ENCODE measurements around the gene ALS2.

Gene ALS2

DNA sequence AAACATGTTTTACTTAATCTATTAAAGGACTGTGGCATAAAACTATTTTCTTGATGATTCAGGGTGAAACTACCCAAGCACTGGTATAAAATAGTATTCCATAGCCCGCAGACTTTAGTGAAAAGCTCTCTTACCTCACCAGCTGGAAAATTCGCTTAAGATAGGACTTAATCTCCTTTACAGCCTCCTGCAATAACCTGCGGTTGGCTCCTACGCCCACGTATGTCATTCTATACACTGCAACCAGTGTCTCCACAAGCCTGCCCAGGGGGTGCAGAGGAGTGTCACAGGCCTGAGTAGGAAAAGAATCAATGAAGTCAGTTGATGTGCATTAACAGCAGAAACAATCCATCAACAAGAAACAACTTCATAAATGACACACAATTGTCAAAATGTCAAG is 71.0 kb downstream of the ALS2 start:
- peaks cover 5% of the 10 kb centered on the region for H3K4me1 ChIP-seq (ENCODE audit: insufficient read depth, low read length)
- peaks cover 59% of the 10 kb centered on the region for H3K36me3 ChIP-seq (ENCODE audit: insufficient read depth, low read length)
- no peak overlapping the region for H2AFZ ChIP-seq (ENCODE audit: low read depth, low read length)
- H3K9me3 ChIP-seq (ENCODE audit: low read length): no peaks in the 10 kb centered on the region
- H3K4me3 ChIP-seq (ENCODE audit: low read length): no peak overlapping the region
- no peaks in the 10 kb centered on the region for H3K27me3 ChIP-seq (ENCODE audit: insufficient read depth, low read length)

GRCh38 chr2:201709049-201709448 is 71.7 kb downstream of the ALS2 start:
- Histone ChIP-seq H3K27me3 (ENCODE audit: insufficient read depth, low read length) (no peaks in the 10 kb centered on the region), H3K4me3 (ENCODE audit: low read length) (no peak overlapping the region), H3K9me3 (ENCODE audit: low read length) (no peaks in the 10 kb centered on the region), H3K36me3 (ENCODE audit: insufficient read depth, low read length) (peaks cover 59% of the 10 kb centered on the region), H2AFZ (ENCODE audit: low read depth, low read length) (no peak overlapping the region), H3K4me1 (ENCODE audit: insufficient read depth, low read length) (peaks cover 5% of the 10 kb centered on the region)

GRCh38 chr2:201707753-201708152 is 73.0 kb downstream of the ALS2 start:
- Histone ChIP-seq H3K4me3 (ENCODE audit: low read length) (no peak overlapping the region), H3K27me3 (ENCODE audit: insufficient read depth, low read length) (no peaks in the 10 kb centered on the region)

GRCh38 chr2:201707142-201707541 is 73.6 kb downstream of the ALS2 start:
- no peaks in the 10 kb centered on the region for H3K27me3 ChIP-seq (ENCODE audit: insufficient read depth, low read length)
- peaks cover 62% of the 10 kb centered on the region for H3K36me3 ChIP-seq (ENCODE audit: insufficient read depth, low read length)
- H3K9me3 ChIP-seq (ENCODE audit: low read length): no peaks in the 10 kb centered on the region
- H2AFZ ChIP-seq (ENCODE audit: low read depth, low read length): no peak overlapping the region
- H3K4me3 ChIP-seq (ENCODE audit: low read length): no peak overlapping the region
- H3K4me1 ChIP-seq (ENCODE audit: insufficient read depth, low read length): no peaks in the 10 kb centered on the region

More at GRCh38 chr2:201707753-201708152, 73.0 kb downstream of the ALS2 start:
- no peak overlapping the region for H2AFZ ChIP-seq (ENCODE audit: low read depth, low read length)
- peaks cover 5% of the 10 kb centered on the region for H3K4me1 ChIP-seq (ENCODE audit: insufficient read depth, low read length)
- H3K9me3 ChIP-seq (ENCODE audit: low read length): no peaks in the 10 kb centered on the region
- peaks cover 57% of the 10 kb centered on the region for H3K36me3 ChIP-seq (ENCODE audit: insufficient read depth, low read length)

GRCh38 chr2:201704536-201704935 is 76.2 kb downstream of the ALS2 start:
- Histone ChIP-seq H3K27me3 (ENCODE audit: insufficient read depth, low read length) (no peaks in the 10 kb centered on the region), H3K36me3 (ENCODE audit: insufficient read depth, low read length) (peaks cover 67% of the 10 kb centered on the region), H3K4me3 (ENCODE audit: low read length) (no peak overlapping the region), H2AFZ (ENCODE audit: low read depth, low read length) (no peak overlapping the region), H3K4me1 (ENCODE audit: insufficient read depth, low read length) (no peaks in the 10 kb centered on the region), H3K9me3 (ENCODE audit: low read length) (no peaks in the 10 kb centered on the region)

DNA sequence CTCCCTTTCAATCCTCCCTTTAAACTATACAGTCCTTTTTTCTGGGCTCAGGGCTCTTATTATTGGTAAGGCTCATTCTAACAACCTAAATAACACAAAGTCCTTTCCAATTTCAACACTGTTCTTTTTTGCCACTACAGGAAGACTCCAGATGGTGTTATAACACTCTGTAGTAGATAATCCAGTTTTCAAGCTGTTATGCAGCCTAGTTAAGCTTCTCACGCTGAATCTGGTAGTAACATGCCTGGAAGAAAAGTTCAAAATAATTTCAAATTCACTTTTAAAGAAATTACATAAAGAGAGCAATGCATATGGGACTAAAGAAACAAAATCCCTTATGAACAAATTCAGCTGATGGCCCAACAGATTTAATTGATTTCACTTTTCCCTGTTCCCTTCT is 79.1 kb downstream of the ALS2 start:
- H3K36me3 ChIP-seq (ENCODE audit: insufficient read depth, low read length): peaks cover 42% of the 10 kb centered on the region
- no peak overlapping the region for H2AFZ ChIP-seq (ENCODE audit: low read depth, low read length)
- no peaks in the 10 kb centered on the region for H3K27me3 ChIP-seq (ENCODE audit: insufficient read depth, low read length)
- H3K9me3 ChIP-seq (ENCODE audit: low read length): no peaks in the 10 kb centered on the region
- H3K4me3 ChIP-seq (ENCODE audit: low read length): no peak overlapping the region
- no peaks in the 10 kb centered on the region for H3K4me1 ChIP-seq (ENCODE audit: insufficient read depth, low read length)

- H3K4me3 ChIP-seq (ENCODE audit: low read length): no peak overlapping the region
- H3K36me3 ChIP-seq (ENCODE audit: insufficient read depth, low read length): peaks cover 30% of the 10 kb centered on the region
- peaks cover 6% of the 10 kb centered on the region for H3K4me1 ChIP-seq (ENCODE audit: insufficient read depth, low read length)
- no peaks in the 10 kb centered on the region for H3K9me3 ChIP-seq (ENCODE audit: low read length)
- no peak overlapping the region for H2AFZ ChIP-seq (ENCODE audit: low read depth, low read length)
- no peaks in the 10 kb centered on the region for H3K27me3 ChIP-seq (ENCODE audit: insufficient read depth, low read length)
These were observed 81.3 kb downstream of the ALS2 start for GRCh38 chr2:201699416-201699815.

DNA sequence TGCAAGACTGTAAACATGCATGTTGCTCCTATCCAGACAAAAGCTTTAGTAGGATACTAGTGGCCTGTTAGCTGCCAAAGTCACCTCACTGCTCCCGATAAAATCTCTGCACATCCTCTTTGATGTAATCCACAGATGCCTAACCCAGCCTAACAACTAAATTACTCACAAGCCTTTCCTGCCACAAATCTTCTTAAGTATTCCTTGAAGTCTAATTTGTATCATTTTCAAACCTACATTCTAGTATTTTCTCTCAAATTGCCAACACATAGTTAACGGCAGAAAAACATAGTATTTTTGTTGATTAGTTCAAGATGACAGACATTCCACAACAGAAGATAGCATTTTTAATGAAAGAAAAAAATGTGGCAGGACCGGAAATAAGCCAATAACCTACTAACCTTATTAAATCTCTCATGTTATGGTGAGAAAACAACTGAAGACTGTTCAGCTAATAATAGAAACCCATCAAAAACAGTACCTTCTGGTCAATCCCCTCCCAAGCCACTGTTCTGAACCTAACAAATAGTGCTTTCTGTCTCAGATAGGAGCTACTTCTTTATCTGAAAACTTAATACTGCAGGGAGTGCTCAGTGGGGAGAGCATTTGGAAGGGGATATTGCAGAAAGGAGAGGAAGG is 82.0 kb downstream of the ALS2 start, which contains the start of gene MPP4:
TSS of gene MPP4 (minus strand) at position 57 of the 639 bp plus-strand sequence. CDS start 4,690 bp downstream, outside the sequence.
- no peaks in the 10 kb centered on the region for H3K27me3 ChIP-seq (ENCODE audit: insufficient read depth, low read length)
- peaks cover 6% of the 10 kb centered on the region for H3K4me1 ChIP-seq (ENCODE audit: insufficient read depth, low read length)
- no peak within 1 kb of the TSS for H3K4me3 ChIP-seq (ENCODE audit: low read length)
- H2AFZ ChIP-seq (ENCODE audit: low read depth, low read length): no peak within 1 kb of the TSS
- peaks cover 23% of the 10 kb centered on the region for H3K36me3 ChIP-seq (ENCODE audit: insufficient read depth, low read length)
- no peaks in the 10 kb centered on the region for H3K9me3 ChIP-seq (ENCODE audit: low read length)

DNA sequence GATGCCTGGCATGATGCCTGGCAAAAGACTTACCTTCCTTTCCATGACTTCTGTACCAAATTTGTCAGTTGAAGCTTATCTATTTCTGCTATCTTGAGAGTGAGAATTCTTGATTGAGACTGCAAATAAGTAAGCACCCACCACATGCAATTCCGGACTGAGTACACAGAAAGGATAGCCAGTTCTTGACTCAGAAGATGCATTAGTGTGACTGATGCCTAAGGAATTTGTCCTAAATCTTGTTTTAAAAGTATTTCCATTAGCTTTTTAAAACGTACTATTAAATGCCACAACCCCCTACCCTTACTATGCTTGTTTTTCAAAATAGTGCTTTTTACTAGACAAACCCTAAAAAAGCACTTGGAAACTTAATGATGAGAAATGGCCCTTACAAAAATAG is 82.8 kb downstream of the ALS2 start:
- Histone ChIP-seq H3K4me3 (ENCODE audit: low read length) (no peak overlapping the region), H3K27me3 (ENCODE audit: insufficient read depth, low read length) (no peaks in the 10 kb centered on the region), H3K9me3 (ENCODE audit: low read length) (no peaks in the 10 kb centered on the region), H2AFZ (ENCODE audit: low read depth, low read length) (no peak overlapping the region), H3K4me1 (ENCODE audit: insufficient read depth, low read length) (peaks cover 6% of the 10 kb centered on the region), H3K36me3 (ENCODE audit: insufficient read depth, low read length) (peaks cover 23% of the 10 kb centered on the region)

DNA sequence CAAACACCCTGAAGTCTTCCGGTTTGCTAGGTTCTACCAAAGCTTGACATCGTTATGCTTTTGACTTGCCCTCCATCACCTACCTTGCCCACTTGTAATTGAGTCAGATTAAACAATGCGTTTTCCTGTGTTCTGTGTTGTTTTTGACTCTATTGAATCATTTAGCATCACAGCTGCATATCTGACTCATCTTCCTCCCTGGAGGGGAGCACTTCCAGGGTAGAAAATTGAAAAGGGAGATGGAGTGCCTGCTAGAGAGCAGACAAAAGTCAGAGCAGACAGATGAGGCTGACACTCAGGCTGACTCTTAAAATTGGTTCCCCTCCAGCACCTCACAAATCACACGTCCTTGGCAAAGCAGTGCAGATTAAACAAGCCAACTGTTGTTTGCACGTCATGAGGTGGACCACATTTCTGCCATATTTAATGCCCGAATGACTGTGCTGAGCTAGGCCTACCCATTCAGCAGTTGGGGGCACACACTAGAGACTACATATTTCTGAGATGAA is 84.5 kb downstream of the ALS2 start:
- H3K4me3 ChIP-seq (ENCODE audit: low read length): no peak overlapping the region
- H3K9me3 ChIP-seq (ENCODE audit: low read length): no peaks in the 10 kb centered on the region
- H3K36me3 ChIP-seq (ENCODE audit: insufficient read depth, low read length): peaks cover 12% of the 10 kb centered on the region
- H2AFZ ChIP-seq (ENCODE audit: low read depth, low read length): no peak overlapping the region
- no peaks in the 10 kb centered on the region for H3K27me3 ChIP-seq (ENCODE audit: insufficient read depth, low read length)
- H3K4me1 ChIP-seq (ENCODE audit: insufficient read depth, low read length): peaks cover 6% of the 10 kb centered on the region

- H3K27me3 ChIP-seq (ENCODE audit: insufficient read depth, low read length): no peaks in the 10 kb centered on the region
- H3K4me1 ChIP-seq (ENCODE audit: insufficient read depth, low read length): peaks cover 14% of the 10 kb centered on the region
- H3K9me3 ChIP-seq (ENCODE audit: low read length): no peaks in the 10 kb centered on the region
- H3K36me3 ChIP-seq (ENCODE audit: insufficient read depth, low read length): no peaks in the 10 kb centered on the region
- no peak overlapping the region for H3K4me3 ChIP-seq (ENCODE audit: low read length)
- no peak overlapping the region for H2AFZ ChIP-seq (ENCODE audit: low read depth, low read length)
These were observed 95.6 kb downstream of the ALS2 start for GRCh38 chr2:201685156-201685555.

DNA sequence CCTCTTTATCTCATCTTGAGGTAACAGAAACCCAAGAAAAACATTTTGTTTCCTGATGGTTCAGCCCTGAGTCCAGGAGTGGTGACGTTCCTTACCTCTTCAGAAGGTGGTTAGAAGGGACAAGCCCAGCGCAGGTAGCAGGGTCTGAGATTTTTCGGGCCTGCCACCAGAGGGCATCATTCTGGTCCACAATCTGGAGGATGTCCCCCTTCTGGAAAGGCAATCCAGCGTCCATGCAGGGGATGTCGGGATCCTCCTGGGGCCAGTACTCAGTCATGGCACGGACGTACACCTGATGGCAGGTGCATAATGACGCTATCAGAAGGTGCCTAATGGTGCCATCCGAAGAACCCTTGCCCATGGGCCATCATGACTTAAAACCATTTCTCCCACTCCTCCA is 100.0 kb downstream of the ALS2 start:
- H3K4me1 ChIP-seq (ENCODE audit: insufficient read depth, low read length): peaks cover 13% of the 10 kb centered on the region
- no peak overlapping the region for H3K4me3 ChIP-seq (ENCODE audit: low read length)
- no peaks in the 10 kb centered on the region for H3K27me3 ChIP-seq (ENCODE audit: insufficient read depth, low read length)
- no peaks in the 10 kb centered on the region for H3K36me3 ChIP-seq (ENCODE audit: insufficient read depth, low read length)
- no peak overlapping the region for H2AFZ ChIP-seq (ENCODE audit: low read depth, low read length)
- H3K9me3 ChIP-seq (ENCODE audit: low read length): no peaks in the 10 kb centered on the region

DNA sequence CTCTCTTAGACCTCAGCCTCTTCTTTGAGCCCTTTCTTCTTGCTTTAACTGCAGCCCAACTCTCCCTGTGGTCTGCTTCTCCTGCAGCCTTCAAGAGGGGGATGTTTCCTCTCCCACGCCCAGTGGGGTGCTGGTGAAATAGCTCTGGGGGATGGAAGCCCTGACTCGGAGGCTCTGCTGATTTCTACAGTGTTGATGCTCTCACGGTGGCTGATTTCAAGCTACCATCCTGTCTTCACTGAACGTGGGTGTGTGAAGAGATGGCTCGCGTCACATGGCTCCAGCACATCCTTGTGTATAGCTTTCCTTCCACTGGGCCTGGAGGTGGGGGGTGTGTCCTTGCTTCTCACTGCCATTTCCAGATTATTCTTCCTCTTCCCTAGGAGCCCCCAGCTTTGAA is 102.3 kb downstream of the ALS2 start:
- Histone ChIP-seq H3K36me3 (ENCODE audit: insufficient read depth, low read length) (no peaks in the 10 kb centered on the region), H3K4me3 (ENCODE audit: low read length) (no peak overlapping the region), H3K9me3 (ENCODE audit: low read length) (no peaks in the 10 kb centered on the region), H2AFZ (ENCODE audit: low read depth, low read length) (no peak overlapping the region), H3K27me3 (ENCODE audit: insufficient read depth, low read length) (no peaks in the 10 kb centered on the region), H3K4me1 (ENCODE audit: insufficient read depth, low read length) (no peaks in the 10 kb centered on the region)

DNA sequence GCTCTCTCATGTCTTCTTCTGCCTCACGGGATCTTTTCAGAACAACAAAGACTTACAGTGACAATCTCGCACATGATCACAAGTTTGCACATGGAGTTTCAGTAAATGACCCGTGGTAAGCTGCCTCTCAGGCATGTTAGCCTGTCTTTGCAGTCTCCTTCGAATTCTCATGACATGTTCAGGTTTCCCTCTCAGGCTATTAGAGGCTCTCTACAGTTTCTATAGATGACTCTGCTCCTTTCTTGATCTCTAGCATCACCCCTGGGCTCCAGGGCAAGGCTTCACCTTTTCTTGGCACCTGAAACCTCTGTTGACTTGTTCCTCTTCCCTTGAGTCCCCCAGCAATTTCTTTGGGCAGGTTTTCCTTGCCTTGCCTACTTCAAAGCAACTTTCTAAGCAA is 105.3 kb downstream of the ALS2 start:
- Histone ChIP-seq H3K4me1 (ENCODE audit: insufficient read depth, low read length) (no peaks in the 10 kb centered on the region), H3K4me3 (ENCODE audit: low read length) (no peak overlapping the region), H3K9me3 (ENCODE audit: low read length) (no peaks in the 10 kb centered on the region), H3K27me3 (ENCODE audit: insufficient read depth, low read length) (no peaks in the 10 kb centered on the region), H2AFZ (ENCODE audit: low read depth, low read length) (no peak overlapping the region), H3K36me3 (ENCODE audit: insufficient read depth, low read length) (no peaks in the 10 kb centered on the region)
